WERI-Rb-1 (cell line): ENCODE measurements around the gene TXNDC16.

ENCODE experiments used
- DNase-seq: peaks from one replicate; pipeline ENCODE4 v3.0.0-alpha.2; 2020
- H3K27ac ChIP-seq: fragments of 250-450 bp; sonication (Bioruptor Pico); 2 replicates; pipeline ENCODE4 v1.5.1; 2020; ENCODE audit warnings: mild to moderate bottlenecking, moderate library complexity
- H3K27me3 ChIP-seq: fragments of 250-450 bp; sonication (Bioruptor Pico); 2 replicates; pipeline ENCODE4 v1.5.1; 2021; ENCODE audit warnings: mild to moderate bottlenecking, low read depth, moderate library complexity; ENCODE audit not compliant: insufficient read depth, severe bottlenecking
- H3K36me3 ChIP-seq: fragments of 250-450 bp; sonication (Bioruptor Pico); 2 replicates; pipeline ENCODE4 v1.5.1; 2020; ENCODE audit warnings: mild to moderate bottlenecking, moderate library complexity
- H3K4me3 ChIP-seq: 2 replicates; pipeline ENCODE4 v1.5.1; 2011; ENCODE audit warnings: low read depth, mild to moderate bottlenecking, control low read depth, low read length
- H3K9me3 ChIP-seq: fragments of 250-450 bp; sonication (Bioruptor Pico); 2 replicates; pipeline ENCODE4 v1.5.1; 2021; ENCODE audit warnings: mild to moderate bottlenecking, moderate library complexity; ENCODE audit not compliant: severe bottlenecking
- TF ChIP-seq, protein P1 (sequence below): IDR thresholded peaks from 2 replicates; pipeline ENCODE4 v1.5.1; 2011; ENCODE audit warnings: low read depth, mild to moderate bottlenecking, control low read depth, inconsistent platforms, low read length

The TXNDC16 gene

DNA sequence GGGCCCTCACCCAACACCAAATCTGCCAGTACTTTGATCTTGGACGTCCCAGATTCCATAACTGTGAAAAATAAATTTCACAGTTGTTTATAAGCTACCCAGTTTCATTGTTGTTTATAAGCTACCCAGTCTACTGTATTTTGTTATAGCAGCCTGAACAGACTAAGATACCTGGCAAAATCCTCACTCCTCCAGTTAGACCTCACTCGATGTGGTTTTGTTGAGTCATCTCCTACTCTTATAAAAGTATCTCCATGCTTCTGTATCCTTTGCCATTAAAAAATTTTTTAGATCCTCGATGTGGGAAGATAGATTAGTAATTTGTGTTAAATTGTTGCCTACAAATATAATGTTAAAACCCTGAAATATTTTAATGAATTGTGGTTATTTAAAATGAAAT is 16.0 kb downstream of the TXNDC16 start:
- Histone ChIP-seq H3K27ac (no peak overlapping the region), H3K36me3 (peaks cover 26% of the 10 kb centered on the region), H3K9me3 (no peaks in the 10 kb centered on the region), H3K4me3 (no peak overlapping the region), H3K27me3 (no peaks in the 10 kb centered on the region)
- TF ChIP-seq, protein P1, sequence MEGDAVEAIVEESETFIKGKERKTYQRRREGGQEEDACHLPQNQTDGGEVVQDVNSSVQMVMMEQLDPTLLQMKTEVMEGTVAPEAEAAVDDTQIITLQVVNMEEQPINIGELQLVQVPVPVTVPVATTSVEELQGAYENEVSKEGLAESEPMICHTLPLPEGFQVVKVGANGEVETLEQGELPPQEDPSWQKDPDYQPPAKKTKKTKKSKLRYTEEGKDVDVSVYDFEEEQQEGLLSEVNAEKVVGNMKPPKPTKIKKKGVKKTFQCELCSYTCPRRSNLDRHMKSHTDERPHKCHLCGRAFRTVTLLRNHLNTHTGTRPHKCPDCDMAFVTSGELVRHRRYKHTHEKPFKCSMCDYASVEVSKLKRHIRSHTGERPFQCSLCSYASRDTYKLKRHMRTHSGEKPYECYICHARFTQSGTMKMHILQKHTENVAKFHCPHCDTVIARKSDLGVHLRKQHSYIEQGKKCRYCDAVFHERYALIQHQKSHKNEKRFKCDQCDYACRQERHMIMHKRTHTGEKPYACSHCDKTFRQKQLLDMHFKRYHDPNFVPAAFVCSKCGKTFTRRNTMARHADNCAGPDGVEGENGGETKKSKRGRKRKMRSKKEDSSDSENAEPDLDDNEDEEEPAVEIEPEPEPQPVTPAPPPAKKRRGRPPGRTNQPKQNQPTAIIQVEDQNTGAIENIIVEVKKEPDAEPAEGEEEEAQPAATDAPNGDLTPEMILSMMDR, result no peak
- DNase-seq, result no peak

DNA sequence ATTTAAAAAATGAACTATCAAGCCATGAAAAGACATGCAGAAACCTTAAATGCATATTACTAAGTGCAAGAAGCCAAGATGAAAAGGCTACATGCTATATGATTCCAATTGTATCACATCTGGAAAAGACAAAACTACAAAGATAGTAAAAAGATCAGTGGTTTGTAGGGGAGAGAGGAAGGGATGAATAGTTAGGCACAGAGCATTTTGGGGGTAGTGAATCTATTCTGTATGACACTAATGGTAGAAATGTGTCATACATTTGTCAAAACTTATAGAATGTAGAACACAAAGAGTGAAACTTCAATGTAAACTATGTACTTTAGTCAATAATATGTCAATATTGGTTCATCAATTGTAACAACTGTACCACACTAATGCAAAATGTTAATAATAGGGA is 20.8 kb downstream of the TXNDC16 start:
- no peak for DNase-seq
- no peak overlapping the region for H3K27ac ChIP-seq
- H3K9me3 ChIP-seq, result no peaks in the 10 kb centered on the region
- TF ChIP-seq, protein P1, result no peak
- H3K27me3 ChIP-seq, result no peaks in the 10 kb centered on the region
- peaks cover 21% of the 10 kb centered on the region for H3K36me3 ChIP-seq
- no peak overlapping the region for H3K4me3 ChIP-seq

DNA sequence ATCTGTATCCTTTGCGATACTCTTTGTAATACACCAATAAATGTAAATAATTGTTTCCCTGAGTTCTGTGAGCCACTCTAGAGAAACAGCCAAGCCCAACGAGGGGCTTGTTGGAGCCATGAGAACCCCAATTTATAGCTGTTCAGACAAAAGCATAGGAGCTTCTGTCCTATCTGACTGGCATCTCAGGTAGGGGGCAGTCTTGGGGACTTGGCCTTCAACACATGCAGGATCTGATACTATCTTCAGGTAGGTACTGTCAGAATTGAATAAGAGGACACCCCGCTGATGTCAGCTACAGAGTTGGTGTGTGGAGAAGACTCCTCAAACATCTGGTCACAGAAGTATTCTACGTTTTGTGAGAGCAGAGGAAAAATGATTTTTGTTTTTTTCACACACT is 25.3 kb downstream of the TXNDC16 start:
- TF ChIP-seq, protein P1, result no peak
- Histone ChIP-seq H3K27ac (no peak overlapping the region), H3K9me3 (no peaks in the 10 kb centered on the region), H3K27me3 (no peaks in the 10 kb centered on the region), H3K4me3 (no peak overlapping the region), H3K36me3 (no peaks in the 10 kb centered on the region; the same call in 1 of the 2 replicates)
- no peak for DNase-seq

DNA sequence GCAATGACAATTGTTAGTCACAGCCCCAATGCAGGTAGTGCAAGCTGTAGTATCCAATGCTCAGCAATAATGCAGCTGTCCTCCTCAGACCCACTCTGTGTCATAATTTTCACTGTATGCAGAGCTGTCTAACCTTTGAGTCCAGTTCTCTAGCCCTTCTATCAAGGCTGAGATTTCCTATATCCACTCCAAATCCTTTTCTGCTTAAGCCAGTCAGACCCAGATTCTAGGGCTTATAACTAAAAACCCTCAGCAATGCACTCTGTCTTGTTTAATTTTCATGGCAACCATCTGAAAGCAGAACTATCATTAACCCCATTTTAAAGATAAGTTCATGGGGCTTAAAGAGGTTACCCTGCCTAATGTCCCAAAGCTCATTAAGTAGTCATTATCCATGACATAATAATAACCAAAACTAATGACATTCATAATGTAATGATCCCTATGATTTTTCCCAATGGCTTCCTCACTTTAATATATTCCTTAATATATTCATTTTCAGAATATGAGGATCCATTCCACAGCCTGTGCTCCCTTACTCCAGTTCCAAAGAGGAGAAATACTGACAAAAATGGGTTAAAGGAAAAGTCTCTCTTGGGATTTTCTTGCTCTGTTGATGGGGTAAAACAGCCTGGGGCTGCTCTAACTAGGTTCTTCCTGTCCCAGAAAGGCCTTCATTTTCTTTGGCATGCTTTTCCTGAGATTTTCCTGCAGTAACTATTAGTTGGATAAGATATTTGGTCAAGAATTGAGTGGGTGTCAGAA is 29.5 kb downstream of the TXNDC16 start:
- no peak overlapping the region for H3K27ac ChIP-seq
- TF ChIP-seq, protein P1, result no peak

DNA sequence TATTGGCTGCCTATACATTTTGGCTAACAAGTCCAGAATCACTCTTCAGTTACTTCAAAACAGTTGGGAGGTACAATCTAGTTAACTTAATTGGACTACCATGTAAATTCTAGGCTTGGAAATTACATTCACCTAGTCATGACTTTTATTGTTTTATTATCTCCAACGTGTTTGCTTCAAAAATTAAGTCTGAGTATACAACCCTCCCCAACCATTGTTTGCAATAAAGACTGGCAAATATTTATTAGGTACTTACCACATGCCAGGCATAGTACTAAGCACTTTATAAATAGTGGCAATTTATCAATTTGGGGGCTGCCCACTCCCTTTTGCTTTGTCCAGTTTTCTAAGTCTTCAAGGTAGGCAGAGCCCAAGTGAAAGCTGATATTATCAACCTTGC is 30.3 kb downstream of the TXNDC16 start:
- no peaks in the 10 kb centered on the region; the same call in 1 of the 2 replicates for H3K36me3 ChIP-seq
- no peak overlapping the region for H3K27ac ChIP-seq
- H3K27me3 ChIP-seq, result no peaks in the 10 kb centered on the region
- no peak for DNase-seq
- no peaks in the 10 kb centered on the region for H3K9me3 ChIP-seq
- H3K4me3 ChIP-seq, result no peak overlapping the region
- TF ChIP-seq, protein P1, result no peak

More for the DNA sequence above, 29.5 kb downstream of the TXNDC16 start:
- no peaks in the 10 kb centered on the region for H3K27me3 ChIP-seq
- H3K9me3 ChIP-seq, result no peaks in the 10 kb centered on the region
- DNase-seq, result no peak
- H3K4me3 ChIP-seq, result no peak overlapping the region
- H3K36me3 ChIP-seq, result no peaks in the 10 kb centered on the region; the same call in 1 of the 2 replicates
